Mesothelial cell of epicardium (in vitro differentiated cells): ENCODE measurements around the gene UGT1A8. TPM values are rescaled to one million over a fixed set of nuclear protein-coding genes. Genes with fewer than 3 reads are reported as not detected.

Experiments used
- DNase-seq, 2 experiments: peaks; one replicate each; pipeline ENCODE4 v3.0.0; 2021; ENCODE audit warnings: low spot score in 2 of 2; ENCODE audit not compliant: unreplicated experiment in 2 of 2
- H3K27ac Mint-ChIP-seq: 2 replicates; pipeline ENCODE4 v1.8.0; 2021; ENCODE audit warnings: mixed read lengths
- H3K27me3 Mint-ChIP-seq: 2 replicates; pipeline ENCODE4 v1.8.0; 2021; ENCODE audit warnings: low read depth, mixed read lengths
- H3K36me3 Mint-ChIP-seq: 2 replicates; pipeline ENCODE4 v1.8.0; 2021; ENCODE audit warnings: mixed read lengths
- H3K4me1 Mint-ChIP-seq: 2 replicates; pipeline ENCODE4 v1.8.0; 2021; ENCODE audit warnings: mixed read lengths
- H3K4me3 Mint-ChIP-seq: 2 replicates; pipeline ENCODE4 v1.8.0; 2021; ENCODE audit warnings: mild to moderate bottlenecking, moderate library complexity, mixed read lengths
- H3K9me3 Mint-ChIP-seq: 2 replicates; pipeline ENCODE4 v1.8.0; 2021; ENCODE audit warnings: mixed read lengths
- total RNA-seq: library from RNA; stranded (reverse); gene quantifications from 3 replicates; pipeline ENCODE4 v1.2.1, GENCODE V29; 2021
- TF ChIP-seq, protein P1 (sequence below): fragments of 200-600 bp; sonication (generic); IDR thresholded peaks from one replicate; pipeline ENCODE4 v1.5.0; 2021; ENCODE audit warnings: antibody characterized with exemption; ENCODE audit not compliant: unreplicated experiment

Gene UGT1A8
- total RNA-seq, 1 donor from 2014 or later: not detected

GRCh38 chr2:233658610-233659009, 41.2 kb downstream of the UGT1A8 start:
- H3K4me1 Mint-ChIP-seq: no peaks in the 10 kb centered on the region
- H3K9me3 Mint-ChIP-seq: no peaks in the 10 kb centered on the region
- no peak overlapping the region for H3K27ac Mint-ChIP-seq
- DNase-seq: no peak
- peaks cover 57% of the 10 kb centered on the region for H3K27me3 Mint-ChIP-seq
- TF ChIP-seq, protein P1, sequence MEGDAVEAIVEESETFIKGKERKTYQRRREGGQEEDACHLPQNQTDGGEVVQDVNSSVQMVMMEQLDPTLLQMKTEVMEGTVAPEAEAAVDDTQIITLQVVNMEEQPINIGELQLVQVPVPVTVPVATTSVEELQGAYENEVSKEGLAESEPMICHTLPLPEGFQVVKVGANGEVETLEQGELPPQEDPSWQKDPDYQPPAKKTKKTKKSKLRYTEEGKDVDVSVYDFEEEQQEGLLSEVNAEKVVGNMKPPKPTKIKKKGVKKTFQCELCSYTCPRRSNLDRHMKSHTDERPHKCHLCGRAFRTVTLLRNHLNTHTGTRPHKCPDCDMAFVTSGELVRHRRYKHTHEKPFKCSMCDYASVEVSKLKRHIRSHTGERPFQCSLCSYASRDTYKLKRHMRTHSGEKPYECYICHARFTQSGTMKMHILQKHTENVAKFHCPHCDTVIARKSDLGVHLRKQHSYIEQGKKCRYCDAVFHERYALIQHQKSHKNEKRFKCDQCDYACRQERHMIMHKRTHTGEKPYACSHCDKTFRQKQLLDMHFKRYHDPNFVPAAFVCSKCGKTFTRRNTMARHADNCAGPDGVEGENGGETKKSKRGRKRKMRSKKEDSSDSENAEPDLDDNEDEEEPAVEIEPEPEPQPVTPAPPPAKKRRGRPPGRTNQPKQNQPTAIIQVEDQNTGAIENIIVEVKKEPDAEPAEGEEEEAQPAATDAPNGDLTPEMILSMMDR: no peak
- no peaks in the 10 kb centered on the region for H3K36me3 Mint-ChIP-seq
- H3K4me3 Mint-ChIP-seq: no peak overlapping the region

DNA sequence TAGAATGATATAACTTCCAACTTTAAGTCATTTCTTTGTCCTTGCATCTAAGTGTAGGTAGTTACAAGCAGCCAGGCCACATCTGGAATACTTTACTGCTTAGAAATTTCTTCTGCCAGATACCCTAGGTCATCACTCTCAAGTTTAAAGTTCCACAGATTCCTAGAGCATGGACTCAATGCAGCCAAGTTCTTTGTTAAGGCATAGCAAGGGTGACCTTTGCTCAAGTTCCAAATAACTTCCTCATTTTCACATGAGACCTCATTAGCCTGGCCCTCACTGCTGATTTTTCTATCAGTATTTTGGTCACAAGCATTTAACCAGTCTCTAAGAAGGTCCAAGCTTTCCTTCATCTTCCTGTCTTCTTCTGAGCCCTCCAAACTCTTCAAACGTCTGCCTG, 46.5 kb downstream of the UGT1A8 start:
- H3K27me3 Mint-ChIP-seq: peaks cover 26% of the 10 kb centered on the region
- no peak for DNase-seq
- no peak overlapping the region for H3K4me3 Mint-ChIP-seq

GRCh38 chr2:233668605-233669260, 51.3 kb downstream of the UGT1A8 start:
- Mint-ChIP-seq H3K36me3 (no peaks in the 10 kb centered on the region), H3K27me3 (peaks cover 22% of the 10 kb centered on the region), H3K27ac (no peak overlapping the region), H3K4me3 (no peak overlapping the region), H3K9me3 (peaks cover 18% of the 10 kb centered on the region), H3K4me1 (no peaks in the 10 kb centered on the region)
- TF ChIP-seq, protein P1: no peak
- no peak for DNase-seq

More for the DNA sequence above, 46.5 kb downstream of the UGT1A8 start:
- no peaks in the 10 kb centered on the region for H3K4me1 Mint-ChIP-seq
- TF ChIP-seq, protein P1: no peak
- H3K36me3 Mint-ChIP-seq: no peaks in the 10 kb centered on the region
- no peak overlapping the region for H3K27ac Mint-ChIP-seq
- peaks cover 18% of the 10 kb centered on the region for H3K9me3 Mint-ChIP-seq

DNA sequence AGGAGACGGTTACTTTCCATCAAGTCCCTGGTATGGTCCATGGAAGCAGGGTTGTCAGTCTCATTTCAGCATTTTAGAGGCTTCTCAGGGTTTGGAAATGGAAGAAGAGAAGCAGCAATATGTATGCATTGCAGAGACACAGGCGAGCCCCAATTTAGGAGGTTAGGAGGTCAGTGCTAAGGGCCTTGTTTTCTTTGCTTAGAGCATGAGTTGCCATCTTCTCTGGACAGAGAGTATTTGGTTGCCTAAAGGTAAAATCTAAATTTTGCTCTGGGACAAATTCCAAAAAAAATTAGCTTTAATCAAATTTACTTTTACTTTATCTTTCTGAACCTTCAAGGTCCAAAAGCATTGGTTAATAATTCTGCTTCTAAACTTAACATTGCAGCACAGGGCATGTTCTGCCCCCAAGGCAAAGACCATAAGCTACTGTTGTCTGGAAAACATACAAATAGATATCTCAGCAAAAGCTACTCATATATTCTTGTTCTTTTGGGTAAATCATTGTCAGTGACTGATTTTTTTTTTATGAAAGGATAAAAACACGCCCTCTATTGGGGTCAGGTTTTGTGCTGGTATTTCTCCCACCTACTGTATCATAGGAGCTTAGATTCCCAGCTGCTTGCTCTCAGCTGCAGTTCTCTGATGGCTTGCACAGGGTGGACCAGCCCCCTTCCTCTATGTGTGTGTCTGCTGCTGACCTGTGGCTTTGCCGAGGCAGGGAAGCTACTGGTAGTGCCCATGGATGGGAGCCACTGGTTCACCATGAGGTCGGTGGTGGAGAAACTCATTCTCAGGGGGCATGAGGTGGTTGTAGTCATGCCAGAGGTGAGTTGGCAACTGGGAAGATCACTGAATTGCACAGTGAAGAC, 54.1 kb downstream of the UGT1A8 start, which contains the start of gene UGT1A9:
UGT1A9 (plus strand) TSS at position 609 of the 872 bp plus-strand sequence; CDS start at position 646, 37 bp downstream.
- TF ChIP-seq, protein P1: no peak
- Mint-ChIP-seq H3K4me1 (no peaks in the 10 kb centered on the region), H3K27me3 (peaks cover 26% of the 10 kb centered on the region), H3K9me3 (peaks cover 8% of the 10 kb centered on the region), H3K36me3 (no peaks in the 10 kb centered on the region), H3K4me3 (no peak within 1 kb of the TSS), H3K27ac (no peak within 1 kb of the TSS)
- no peak for DNase-seq

- Mint-ChIP-seq H3K9me3 (peaks cover 8% of the 10 kb centered on the region), H3K27ac (no peak overlapping the region), H3K4me1 (no peaks in the 10 kb centered on the region), H3K4me3 (no peak overlapping the region), H3K27me3 (peaks cover 38% of the 10 kb centered on the region), H3K36me3 (no peaks in the 10 kb centered on the region)
- TF ChIP-seq, protein P1: no peak
- DNase-seq: no peak
Observed at GRCh38 chr2:233672886-233673285, 55.5 kb downstream of the UGT1A8 start.
